ENCODE data around the gene PPARD.

GRCh38 chr6:35425284-35425683 is 82.9 kb downstream of the PPARD start:
- TF ChIP-seq, protein P1, sequence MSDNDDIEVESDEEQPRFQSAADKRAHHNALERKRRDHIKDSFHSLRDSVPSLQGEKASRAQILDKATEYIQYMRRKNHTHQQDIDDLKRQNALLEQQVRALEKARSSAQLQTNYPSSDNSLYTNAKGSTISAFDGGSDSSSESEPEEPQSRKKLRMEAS (IDR thresholded peaks at IDR 0.05; ENCODE audit: low read depth, low read length), result no peak
- TF ChIP-seq, protein P2, sequence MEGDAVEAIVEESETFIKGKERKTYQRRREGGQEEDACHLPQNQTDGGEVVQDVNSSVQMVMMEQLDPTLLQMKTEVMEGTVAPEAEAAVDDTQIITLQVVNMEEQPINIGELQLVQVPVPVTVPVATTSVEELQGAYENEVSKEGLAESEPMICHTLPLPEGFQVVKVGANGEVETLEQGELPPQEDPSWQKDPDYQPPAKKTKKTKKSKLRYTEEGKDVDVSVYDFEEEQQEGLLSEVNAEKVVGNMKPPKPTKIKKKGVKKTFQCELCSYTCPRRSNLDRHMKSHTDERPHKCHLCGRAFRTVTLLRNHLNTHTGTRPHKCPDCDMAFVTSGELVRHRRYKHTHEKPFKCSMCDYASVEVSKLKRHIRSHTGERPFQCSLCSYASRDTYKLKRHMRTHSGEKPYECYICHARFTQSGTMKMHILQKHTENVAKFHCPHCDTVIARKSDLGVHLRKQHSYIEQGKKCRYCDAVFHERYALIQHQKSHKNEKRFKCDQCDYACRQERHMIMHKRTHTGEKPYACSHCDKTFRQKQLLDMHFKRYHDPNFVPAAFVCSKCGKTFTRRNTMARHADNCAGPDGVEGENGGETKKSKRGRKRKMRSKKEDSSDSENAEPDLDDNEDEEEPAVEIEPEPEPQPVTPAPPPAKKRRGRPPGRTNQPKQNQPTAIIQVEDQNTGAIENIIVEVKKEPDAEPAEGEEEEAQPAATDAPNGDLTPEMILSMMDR (IDR thresholded peaks at IDR 0.05; ENCODE audit: low read depth, low read length), result no peak
- TF ChIP-seq POLR2A (IDR thresholded peaks at IDR 0.05; ENCODE audit: extremely low read depth, insufficient read length), result no peak
